Breast epithelium (tissue), 4 donors: ENCODE data around the gene TTLL12. TPM values are rescaled to one million over a fixed set of nuclear protein-coding genes. Genes with fewer than 3 reads are reported as not detected.

Experiments
- DNase-seq, 2 donors: peaks; one replicate each; pipeline ENCODE4 v3.0.0-alpha.2; 2019; ENCODE audit warnings: low spot score in 2 of 2
- H3K27ac ChIP-seq, 2 donors: fragments of 200-600 bp; sonication (generic) in 1 of 2; one replicate each; pipeline ENCODE4 v1.5.1; 2016 to 2019; ENCODE audit warnings: mild to moderate bottlenecking in 1 of 2
- H3K27me3 ChIP-seq, 2 donors: fragments of 200-600 bp; sonication (generic) in 1 of 2; one replicate each; pipeline versions ENCODE4 v1.5.1 to v1.6.0; 2017 to 2019; ENCODE audit warnings: control low read depth in 1 of 2, mild to moderate bottlenecking in 1 of 2
- H3K36me3 ChIP-seq: fragments of 200-600 bp; one replicate; pipeline ENCODE4 v1.5.1; 2019
- H3K4me1 ChIP-seq, 2 donors: fragments of 200-600 bp; sonication (generic); one replicate each; pipeline ENCODE4 v1.5.1; 2016 to 2019; ENCODE audit warnings: control low read depth in 1 of 2
- H3K4me3 ChIP-seq, 3 donors: fragments of 200-600 bp; sonication (generic); 1 replicate in 2 of 3; 2 replicates in 1 of 3; pipeline ENCODE4 v1.5.1; 2016 to 2019; ENCODE audit warnings: mild to moderate bottlenecking in 3 of 3, moderate library complexity in 2 of 3
- H3K9me3 ChIP-seq, 2 donors: fragments of 200-600 bp; sonication (generic) in 1 of 2; one replicate each; pipeline ENCODE4 v1.5.1; 2016 to 2019; ENCODE audit warnings: control low read depth in 1 of 2
- CTCF ChIP-seq, 3 donors: fragments of 450-650 bp; IDR thresholded peaks; one replicate each; pipeline ENCODE4 v1.5.1; 2016 to 2017; ENCODE audit warnings: antibody characterized with exemption in 3 of 3, mild to moderate bottlenecking in 3 of 3, moderate library complexity in 3 of 3
- POLR2A ChIP-seq: fragments of 450-650 bp; IDR thresholded peaks from one replicate; pipeline ENCODE4 v1.6.1; 2016; ENCODE audit warnings: antibody characterized with exemption, mild to moderate bottlenecking, moderate library complexity
- POLR2AphosphoS5 ChIP-seq, 3 donors: sonication (generic); formaldehyde crosslinking; IDR thresholded peaks; one replicate each; pipeline ENCODE4 v1.6.1; 2017; ENCODE audit warnings: antibody characterized with exemption in 3 of 3
- intact Hi-C: fragments of 100-400 bp; cut with DNase I; formaldehyde crosslinking; loops from one replicate; pipeline ENCODE4 v1.15.1; 2023; ENCODE audit warnings: low total_unique reads
- total RNA-seq, 3 donors: library from RNA; depleted of rRNA; stranded (reverse); fragments of >200 nt; gene quantifications; one replicate each; pipeline ENCODE4 v1.1.0, GENCODE V29; 2016

The TTLL12 gene
- total RNA-seq, 3 donors from 2014 or later, result 25.9 to 36.0 (median 31.4) TPM

- peak overlapping the region; percentile 66 to 74 for H3K27ac ChIP-seq
- no peak overlapping the region for H3K4me3 ChIP-seq
- no peaks in the 10 kb centered on the region for H3K9me3 ChIP-seq
- peaks cover 0 to 8% of the 10 kb centered on the region in 2 donors for H3K4me1 ChIP-seq
- intact Hi-C loops, result no loop called here
- no peak for DNase-seq
- TF ChIP-seq POLR2A (no peak), POLR2AphosphoS5 (IDR thresholded peaks at IDR 0.05) (no peak), CTCF (IDR thresholded peaks at IDR 0.05) (no peak)
- no peaks in the 10 kb centered on the region for H3K36me3 ChIP-seq
- no peaks in the 10 kb centered on the region for H3K27me3 ChIP-seq
Observed at GRCh38 chr22:43127166-43127908, 59.6 kb downstream of the TTLL12 start.

GRCh38 chr22:43126501-43127165, 60.3 kb downstream of the TTLL12 start:
- no peak for DNase-seq
- TF ChIP-seq POLR2AphosphoS5 (IDR thresholded peaks at IDR 0.05) (no peak), CTCF (IDR thresholded peaks at IDR 0.05) (no peak), POLR2A (no peak)
- H3K27ac ChIP-seq, result peak overlapping the region; percentile 66 to 74
- H3K4me1 ChIP-seq, result peaks cover 0 to 8% of the 10 kb centered on the region in 2 donors
- H3K4me3 ChIP-seq, result no peak overlapping the region
- no peaks in the 10 kb centered on the region for H3K36me3 ChIP-seq
- H3K9me3 ChIP-seq, result no peaks in the 10 kb centered on the region
- no peaks in the 10 kb centered on the region for H3K27me3 ChIP-seq
- intact Hi-C loops, result no loop called here

- no peaks in the 10 kb centered on the region for H3K4me1 ChIP-seq
- DNase-seq, result no peak
- no peaks in the 10 kb centered on the region for H3K36me3 ChIP-seq
- H3K9me3 ChIP-seq, result no peaks in the 10 kb centered on the region
- no peak overlapping the region for H3K4me3 ChIP-seq
- no peak overlapping the region for H3K27ac ChIP-seq
- intact Hi-C loops, result no loop called here
- H3K27me3 ChIP-seq, result no peaks in the 10 kb centered on the region
- no peak for TF ChIP-seq POLR2AphosphoS5 (IDR thresholded peaks at IDR 0.05)
Observed at GRCh38 chr22:43118953-43119458, 67.9 kb downstream of the TTLL12 start.

- no peaks in the 10 kb centered on the region for H3K27me3 ChIP-seq
- no peak overlapping the region for H3K4me3 ChIP-seq
- H3K36me3 ChIP-seq, result no peaks in the 10 kb centered on the region
- no peak for TF ChIP-seq CTCF (IDR thresholded peaks at IDR 0.05)
- no peak for TF ChIP-seq POLR2A
- no peak for TF ChIP-seq POLR2AphosphoS5 (IDR thresholded peaks at IDR 0.05)
- no peak for DNase-seq
- H3K27ac ChIP-seq, result no peak overlapping the region
- no peaks in the 10 kb centered on the region for H3K9me3 ChIP-seq
- no peaks in the 10 kb centered on the region for H3K4me1 ChIP-seq
- intact Hi-C loops, result no loop called here
Observed at GRCh38 chr22:43118024-43118849, 68.7 kb downstream of the TTLL12 start.

- intact Hi-C loops, result no loop called here
- Histone ChIP-seq H3K4me1 (no peaks in the 10 kb centered on the region), H3K36me3 (no peaks in the 10 kb centered on the region), H3K4me3 (no peak overlapping the region), H3K27ac (no peak overlapping the region), H3K9me3 (no peaks in the 10 kb centered on the region), H3K27me3 (no peaks in the 10 kb centered on the region)
- TF ChIP-seq POLR2AphosphoS5 (IDR thresholded peaks at IDR 0.05) (no peak), POLR2A (no peak), CTCF (IDR thresholded peaks at IDR 0.05) (no peak)
- DNase-seq, result no peak
Observed at GRCh38 chr22:43116932-43117331, 70.0 kb downstream of the TTLL12 start.

Other genes starting within 250 kb of the TTLL12 start
- gene PACSIN2, start 172.0 kb downstream of the TTLL12 start, total RNA-seq, result 10 to 100 TPM; 43.8 to 82.7 (median 72.4) TPM
- 1 to 10 TPM; 4.6 to 6.4 (median 5.2) TPM for gene TTLL1, start 97.7 kb downstream of the TTLL12 start, total RNA-seq
- 10 to 100 TPM in 2 of 3 donors, not detected in 1; 22.6 to 25.0 TPM for gene BIK, start 76.4 kb downstream of the TTLL12 start, total RNA-seq
- 10 to 100 TPM; 18.6 to 31.1 (median 26.2) TPM for gene MCAT, start 43.7 kb downstream of the TTLL12 start, total RNA-seq
- 100 to 1,000 TPM; 250 to 468 (median 284) TPM for gene TSPO, start 35.6 kb downstream of the TTLL12 start, total RNA-seq
- under 1 TPM; 0.48 to 0.98 (median 0.88) TPM for gene SCUBE1, start 156.2 kb upstream of the TTLL12 start, total RNA-seq
- under 1 TPM in 1 of 3 donors, not detected in 2; 0.29 TPM for gene MPPED1, start 224.9 kb upstream of the TTLL12 start, total RNA-seq